Colonic mucosa (tissue), 4 donors: Measurements from ENCODE around the gene SHB. TPM values are rescaled to one million over a fixed set of nuclear protein-coding genes. Genes with fewer than 3 reads are reported as not detected.
A peak's percentile ranks its signal among the peaks of the same experiment; 100 is the strongest.

ENCODE experiments used
- DNase-seq: peaks from one replicate; pipeline ENCODE4 v3.0.0-alpha.2; 2020
- H3K27ac ChIP-seq: fragments of 200-600 bp; one replicate; pipeline ENCODE4 v1.8.0; 2021
- H3K27me3 ChIP-seq: fragments of 200-600 bp; one replicate; pipeline ENCODE4 v1.8.0; 2021
- H3K36me3 ChIP-seq: fragments of 200-600 bp; one replicate; pipeline ENCODE4 v1.8.0; 2021
- H3K4me1 ChIP-seq: fragments of 200-600 bp; one replicate; pipeline ENCODE4 v1.8.0; 2021; ENCODE audit warnings: mild to moderate bottlenecking
- H3K4me3 ChIP-seq: fragments of 200-600 bp; one replicate; pipeline ENCODE4 v1.8.0; 2021
- H3K9ac ChIP-seq, 2 donors: one replicate each; pipeline ENCODE4 v1.7.0; 2013; ENCODE audit warnings: control low read depth in 2 of 2, low read depth in 2 of 2, low read length in 2 of 2
- H3K9me3 ChIP-seq: fragments of 200-600 bp; one replicate; pipeline ENCODE4 v1.8.0; 2021
- intact Hi-C: fragments of 100-400 bp; cut with DNase I; formaldehyde crosslinking; loops from one replicate; pipeline ENCODE4 v1.14.1; 2022
- total RNA-seq, 2 donors: library from RNA; stranded (reverse); fragmentation: NEBNext Ultra II Directional in 1 of 2; extraction: Animal tissue kit (Norgen Biotek cat#: 25700) in 1 of 2; gene quantifications; one replicate each; pipeline ENCODE4 v1.2.1, GENCODE V29; 2021
- TF ChIP-seq, protein P1 (sequence below): fragments of 200-600 bp; IDR thresholded peaks from one replicate; pipeline ENCODE4 v1.8.0; 2022; ENCODE audit warnings: antibody characterized with exemption, mild to moderate bottlenecking
- donor health status: healthy.
- donor health status: DM: no; HTN: no; CAD: no.
- donor health status: DM: no; HTN: no; CAD: no.

Gene SHB
- total RNA-seq = 10 to 100 TPM; 17.4 to 24.0 TPM

- TF ChIP-seq, protein P1, sequence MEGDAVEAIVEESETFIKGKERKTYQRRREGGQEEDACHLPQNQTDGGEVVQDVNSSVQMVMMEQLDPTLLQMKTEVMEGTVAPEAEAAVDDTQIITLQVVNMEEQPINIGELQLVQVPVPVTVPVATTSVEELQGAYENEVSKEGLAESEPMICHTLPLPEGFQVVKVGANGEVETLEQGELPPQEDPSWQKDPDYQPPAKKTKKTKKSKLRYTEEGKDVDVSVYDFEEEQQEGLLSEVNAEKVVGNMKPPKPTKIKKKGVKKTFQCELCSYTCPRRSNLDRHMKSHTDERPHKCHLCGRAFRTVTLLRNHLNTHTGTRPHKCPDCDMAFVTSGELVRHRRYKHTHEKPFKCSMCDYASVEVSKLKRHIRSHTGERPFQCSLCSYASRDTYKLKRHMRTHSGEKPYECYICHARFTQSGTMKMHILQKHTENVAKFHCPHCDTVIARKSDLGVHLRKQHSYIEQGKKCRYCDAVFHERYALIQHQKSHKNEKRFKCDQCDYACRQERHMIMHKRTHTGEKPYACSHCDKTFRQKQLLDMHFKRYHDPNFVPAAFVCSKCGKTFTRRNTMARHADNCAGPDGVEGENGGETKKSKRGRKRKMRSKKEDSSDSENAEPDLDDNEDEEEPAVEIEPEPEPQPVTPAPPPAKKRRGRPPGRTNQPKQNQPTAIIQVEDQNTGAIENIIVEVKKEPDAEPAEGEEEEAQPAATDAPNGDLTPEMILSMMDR = no peak
- H3K4me1 ChIP-seq = peaks cover 13% of the 10 kb centered on the region
- H3K27ac ChIP-seq = peak within 1 kb of the TSS; percentile 92
- peak; percentile 81 for DNase-seq
- no peaks in the 10 kb centered on the region for H3K9me3 ChIP-seq
- H3K9ac ChIP-seq = peak within 1 kb of the TSS; percentile 87 to 94
- intact Hi-C loops = loop anchor here (5.0 kb wide), 2 partner anchors 102 to 157 kb away; no protein-coding TSS in a partner anchor
- H3K27me3 ChIP-seq = no peaks in the 10 kb centered on the region
- H3K36me3 ChIP-seq = no peaks in the 10 kb centered on the region
- H3K4me3 ChIP-seq = peak within 1 kb of the TSS; percentile 98
Observed at GRCh38 chr9:38068701-38069628, at the start of gene SHB. Gene SHB (minus strand): TSS chr9:38069227. CDS start chr9:38068645, 582 bp downstream.

DNA sequence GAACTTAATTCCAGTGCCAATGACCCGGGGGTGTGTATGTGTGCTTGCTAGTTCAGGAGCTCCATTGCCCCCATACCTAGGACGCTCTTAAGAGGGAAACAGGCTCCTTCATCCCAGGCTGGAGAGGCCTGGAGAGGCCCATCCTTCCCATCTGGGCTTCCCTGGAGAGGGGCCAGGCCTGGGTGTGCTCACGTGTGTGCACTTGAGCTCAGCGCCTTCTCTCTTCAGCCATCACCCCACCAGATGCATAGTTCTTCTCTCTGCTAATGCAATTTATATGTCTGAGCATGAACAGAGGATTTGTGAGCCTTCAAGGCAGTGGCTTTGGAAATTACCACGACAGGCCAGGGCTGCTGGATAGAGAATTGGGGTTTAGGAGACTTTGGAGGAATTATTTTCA, 48.6 kb upstream of the SHB start:
- H3K9me3 ChIP-seq = no peaks in the 10 kb centered on the region

GRCh38 chr9:38114905-38115304, 45.9 kb upstream of the SHB start:
- H3K27ac ChIP-seq = no peak overlapping the region
- H3K9me3 ChIP-seq = no peaks in the 10 kb centered on the region
- no peak for DNase-seq
- no peaks in the 10 kb centered on the region for H3K27me3 ChIP-seq
- TF ChIP-seq, protein P1 = no peak
- H3K36me3 ChIP-seq = no peaks in the 10 kb centered on the region
- H3K9ac ChIP-seq = no peak overlapping the region
- intact Hi-C loops = no loop called here
- no peaks in the 10 kb centered on the region for H3K4me1 ChIP-seq
- no peak overlapping the region for H3K4me3 ChIP-seq

More for the DNA sequence above, 48.6 kb upstream of the SHB start:
- H3K36me3 ChIP-seq = no peaks in the 10 kb centered on the region
- H3K9ac ChIP-seq = no peak overlapping the region
- H3K4me1 ChIP-seq = no peaks in the 10 kb centered on the region
- no peaks in the 10 kb centered on the region for H3K27me3 ChIP-seq
- no peak for DNase-seq
- intact Hi-C loops = no loop called here
- no peak overlapping the region for H3K4me3 ChIP-seq
- H3K27ac ChIP-seq = no peak overlapping the region
- TF ChIP-seq, protein P1 = no peak

- Histone ChIP-seq H3K27me3 (no peaks in the 10 kb centered on the region), H3K4me3 (no peak overlapping the region), H3K9ac (no peak overlapping the region), H3K27ac (no peak overlapping the region), H3K4me1 (no peaks in the 10 kb centered on the region), H3K9me3 (no peaks in the 10 kb centered on the region), H3K36me3 (no peaks in the 10 kb centered on the region)
- no peak for DNase-seq
- TF ChIP-seq, protein P1 = no peak
- intact Hi-C loops = no loop called here
Observed at GRCh38 chr9:38112456-38112855, 43.4 kb upstream of the SHB start.

DNA sequence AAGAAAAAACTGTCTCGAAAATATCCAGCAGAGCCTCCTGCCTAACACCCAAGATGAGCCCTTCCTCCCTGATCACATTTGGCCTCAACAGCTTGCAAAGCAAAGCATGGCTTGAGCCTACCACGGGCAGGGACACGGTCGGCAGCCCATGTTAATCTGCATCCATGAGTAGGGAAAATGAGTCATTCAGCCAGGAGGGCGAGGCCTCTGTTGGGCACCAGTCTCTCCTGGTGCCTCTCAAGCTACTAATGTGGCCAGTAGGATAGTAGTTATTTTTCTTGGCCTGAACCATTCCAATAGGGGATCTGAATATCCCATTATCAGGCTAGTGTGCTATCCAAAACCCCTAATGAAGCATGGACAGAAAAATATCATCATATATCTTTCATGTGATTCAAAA, 43.0 kb upstream of the SHB start:
- Histone ChIP-seq H3K27ac (no peak overlapping the region), H3K9ac (no peak overlapping the region), H3K27me3 (no peaks in the 10 kb centered on the region), H3K4me1 (no peaks in the 10 kb centered on the region), H3K9me3 (no peaks in the 10 kb centered on the region), H3K4me3 (no peak overlapping the region), H3K36me3 (no peaks in the 10 kb centered on the region)
- intact Hi-C loops = no loop called here
- TF ChIP-seq, protein P1 = no peak
- no peak for DNase-seq
